Keratinocyte (primary cell): ENCODE results near the gene ELFN2. TPM values are rescaled to one million over a fixed set of nuclear protein-coding genes. Genes with fewer than 3 reads are reported as not detected.

Experiments used
- DNase-seq: peaks from one replicate; pipeline ENCODE4 v3.0.0-alpha.2; 2011; ENCODE audit warnings: low read depth, missing footprints, low spot score
- FAIRE-seq: peaks from 2 replicates; lab custom pipeline; 2011; peaks lifted over from hg19 to GRCh38; lab: Jason Lieb, UNC
- H2AFZ ChIP-seq: 2 replicates; pipeline ENCODE4 v1.6.0; 2012; ENCODE audit warnings: low read length, control low read depth, inconsistent platforms; ENCODE audit not compliant: control insufficient read depth
- H3K27ac ChIP-seq: 2 replicates; pipeline ENCODE4 v1.5.1; 2011; ENCODE audit warnings: low read length; ENCODE audit not compliant: control insufficient read depth, insufficient read depth
- H3K27me3 ChIP-seq: 3 replicates; pipeline ENCODE4 v1.6.0; 2011; ENCODE audit warnings: low read length; ENCODE audit not compliant: control insufficient read depth, insufficient read depth; ENCODE audit errors: extremely low read depth
- H3K36me3 ChIP-seq, 2 experiments: 2 replicates in 1 of 2; 3 replicates in 1 of 2; pipeline ENCODE4 v1.5.1; 2011; ENCODE audit warnings: low read length in 2 of 2, mild to moderate bottlenecking in 1 of 2; ENCODE audit not compliant: control insufficient read depth in 2 of 2, insufficient read depth in 2 of 2; ENCODE audit errors: extremely low read depth in 1 of 2
- H3K4me1 ChIP-seq: 3 replicates; pipeline ENCODE4 v1.5.1; 2011; ENCODE audit warnings: low read length; ENCODE audit not compliant: control insufficient read depth, insufficient read depth; ENCODE audit errors: extremely low read depth
- H3K4me2 ChIP-seq: 3 replicates; pipeline ENCODE4 v1.6.0; 2011; ENCODE audit warnings: low read depth, low read length; ENCODE audit not compliant: control insufficient read depth, insufficient read depth; ENCODE audit errors: extremely low read depth
- H3K4me3 ChIP-seq, 3 experiments: fragments of 200-600 bp in 1 of 3; sonication (generic) in 1 of 3; 2 replicates in 2 of 3; 3 replicates in 1 of 3; pipeline ENCODE4 v1.5.1; 2011 to 2016; ENCODE audit warnings: low read length in 3 of 3, mild to moderate bottlenecking in 3 of 3, control low read depth in 2 of 3, inconsistent platforms in 1 of 3, low read depth in 1 of 3, mixed read lengths in 1 of 3, mixed run types in 1 of 3, moderate library complexity in 1 of 3; ENCODE audit not compliant: control insufficient read depth in 2 of 3, insufficient read depth in 2 of 3; ENCODE audit errors: extremely low read depth in 1 of 3
- H3K79me2 ChIP-seq: 2 replicates; pipeline ENCODE4 v1.6.0; 2012; ENCODE audit warnings: low read length; ENCODE audit not compliant: control insufficient read depth, insufficient read depth
- H3K9ac ChIP-seq: 3 replicates; pipeline ENCODE4 v1.6.0; 2011; ENCODE audit warnings: low read length; ENCODE audit not compliant: control insufficient read depth, insufficient read depth; ENCODE audit errors: extremely low read depth
- H3K9me1 ChIP-seq: 3 replicates; pipeline ENCODE4 v1.6.0; 2011; ENCODE audit warnings: low read length; ENCODE audit not compliant: control insufficient read depth, insufficient read depth; ENCODE audit errors: extremely low read depth
- H3K9me3 ChIP-seq: 2 replicates; pipeline ENCODE4 v1.5.1; 2012; ENCODE audit warnings: low read depth, low read length; ENCODE audit not compliant: control insufficient read depth
- H4K20me1 ChIP-seq: 3 replicates; pipeline ENCODE4 v1.6.0; 2011; ENCODE audit warnings: low read length; ENCODE audit not compliant: control insufficient read depth, insufficient read depth; ENCODE audit errors: extremely low read depth
- CTCF ChIP-seq, 3 experiments: IDR thresholded peaks in 1 of 3; conservative IDR thresholded peaks in 1 of 3; optimal IDR thresholded peaks in 1 of 3; 2 replicates in 2 of 3; 3 replicates in 1 of 3; pipeline versions ENCODE3 to v1.5.1; 2011; ENCODE audit warnings: low read length in 3 of 3, mild to moderate bottlenecking in 3 of 3, moderate library complexity in 2 of 3, control low read depth in 1 of 3, inconsistent platforms in 1 of 3; ENCODE audit not compliant: insufficient read depth in 2 of 3; ENCODE audit errors: extremely low read depth in 1 of 3
- EZH2 ChIP-seq: IDR thresholded peaks from one replicate; pipeline ENCODE4 v1.6.1; 2012; ENCODE audit warnings: inconsistent platforms, mild to moderate bottlenecking, low read length, moderate library complexity
- dilution Hi-C: fragments of 300-500 bp; cut with MboI; formaldehyde crosslinking; loops from one replicate; pipeline ENCODE4 v1.7.0; 2020; ENCODE audit warnings: low sequenced_read_pairs; ENCODE audit not compliant: extremely low pct_ligation_motif_present
- polyA plus RNA-seq, 5 experiments: library from polyadenylated mRNA; depleted of rRNA in 3 of 5; stranded (reverse) in 3 of 5; stranded (forward) in 1 of 5; unstranded in 1 of 5; fragments of >200 nt; gene quantifications; 1 replicate in 1 of 5; 2 replicates in 3 of 5; 3 replicates in 1 of 5; pipeline versions ENCODE4 v1.2.1 to v1.2.3, GENCODE V29; 2011 to 2012; ENCODE audit warnings: missing spikeins in 2 of 5, low read depth in 1 of 5, low replicate concordance in 1 of 5

ELFN2 gene
- polyA plus RNA-seq, 1 donor (not counting 4 experiments of a cell fraction or from before 2014, with no cell fraction given): 0.13 TPM

- peaks cover 26% of the 10 kb centered on the region for H3K4me1 ChIP-seq
- H3K9me3 ChIP-seq: no peaks in the 10 kb centered on the region
- FAIRE-seq (no peak), DNase-seq (no peak)
- no peaks in the 10 kb centered on the region for H3K36me3 ChIP-seq
- H3K4me2 ChIP-seq: peak overlapping the region; percentile 17
- dilution Hi-C loops: no loop called here
- H3K4me3 ChIP-seq: no peak overlapping the region
- TF ChIP-seq EZH2 (peak; percentile 81), CTCF (optimal IDR thresholded peaks at IDR 0.05 in 1 of 3, IDR thresholded peaks at IDR 0.05 in 1 of 3, conservative IDR thresholded peaks at IDR 0.05 in 1 of 3; ENCODE audit: extremely low read depth in 1 of 3, insufficient read depth in 2 of 3, low read length in 3 of 3) (no peak)
- H2AFZ ChIP-seq: no peak overlapping the region
- no peaks in the 10 kb centered on the region for H3K9me1 ChIP-seq
- H4K20me1 ChIP-seq: no peaks in the 10 kb centered on the region
- H3K27me3 ChIP-seq: peaks cover 28% of the 10 kb centered on the region
- no peak overlapping the region for H3K9ac ChIP-seq
- H3K27ac ChIP-seq: no peak overlapping the region
- no peaks in the 10 kb centered on the region for H3K79me2 ChIP-seq
These were observed 92.1 kb downstream of the ELFN2 start for GRCh38 chr22:37334859-37335805.

GRCh38 chr22:37334461-37334858 is 92.8 kb downstream of the ELFN2 start:
- Histone ChIP-seq H3K27ac (no peak overlapping the region), H3K4me2 (peak overlapping the region; percentile 63), H3K4me1 (peaks cover 33% of the 10 kb centered on the region), H3K4me3 (peak overlapping the region in 2 of 3 experiments; percentile 20 to 40), H3K79me2 (no peaks in the 10 kb centered on the region), H3K36me3 (no peaks in the 10 kb centered on the region), H4K20me1 (no peaks in the 10 kb centered on the region), H3K9me3 (no peaks in the 10 kb centered on the region), H3K9ac (no peak overlapping the region), H3K9me1 (no peaks in the 10 kb centered on the region), H2AFZ (peak overlapping the region; percentile 35), H3K27me3 (peaks cover 23% of the 10 kb centered on the region)
- FAIRE-seq (no peak), DNase-seq (no peak)
- TF ChIP-seq EZH2 (no peak), CTCF (optimal IDR thresholded peaks at IDR 0.05 in 1 of 3, IDR thresholded peaks at IDR 0.05 in 1 of 3, conservative IDR thresholded peaks at IDR 0.05 in 1 of 3; ENCODE audit: extremely low read depth in 1 of 3, insufficient read depth in 2 of 3, low read length in 3 of 3) (no peak)
- dilution Hi-C loops: no loop called here
